GM12874 (cell line): ENCODE data around the gene MACROD2.

Experiments
- CTCF ChIP-seq: IDR thresholded peaks from 2 replicates; pipeline ENCODE4 v1.5.1; 2011; ENCODE audit warnings: low read depth, mild to moderate bottlenecking, control low read depth, low read length, moderate library complexity; ENCODE audit not compliant: insufficient read depth

The MACROD2 gene

GRCh38 chr20:15220009-15220656, 1224.8 kb downstream of the MACROD2 start:
- TF ChIP-seq CTCF, result no peak

GRCh38 chr20:15220778-15221565, 1225.7 kb downstream of the MACROD2 start:
- no peak for TF ChIP-seq CTCF

- TF ChIP-seq CTCF, result no peak
These were observed 1227.4 kb downstream of the MACROD2 start for GRCh38 chr20:15222502-15223330.

GRCh38 chr20:15224199-15224598, 1228.9 kb downstream of the MACROD2 start:
- no peak for TF ChIP-seq CTCF

GRCh38 chr20:15227102-15227501, 1231.8 kb downstream of the MACROD2 start:
- no peak for TF ChIP-seq CTCF

- no peak for TF ChIP-seq CTCF
These were observed 1236.9 kb downstream of the MACROD2 start for GRCh38 chr20:15232243-15232642.
